GM12892 (cell line): ENCODE results near the gene ST6GAL1.

Experiments used
- POLR2A ChIP-seq: IDR thresholded peaks from 2 replicates; pipeline ENCODE4 v1.6.1; 2011; ENCODE audit warnings: low read depth, low read length, control low read depth
- POLR2AphosphoS5 ChIP-seq: IDR thresholded peaks from 2 replicates; pipeline ENCODE4 v1.6.1; 2011; ENCODE audit warnings: low read depth, low read length, control low read depth
- TAF1 ChIP-seq: IDR thresholded peaks from 2 replicates; pipeline ENCODE4 v1.6.1; 2011; ENCODE audit warnings: low read depth, mild to moderate bottlenecking, control low read depth, low read length, borderline replicate concordance

DNA sequence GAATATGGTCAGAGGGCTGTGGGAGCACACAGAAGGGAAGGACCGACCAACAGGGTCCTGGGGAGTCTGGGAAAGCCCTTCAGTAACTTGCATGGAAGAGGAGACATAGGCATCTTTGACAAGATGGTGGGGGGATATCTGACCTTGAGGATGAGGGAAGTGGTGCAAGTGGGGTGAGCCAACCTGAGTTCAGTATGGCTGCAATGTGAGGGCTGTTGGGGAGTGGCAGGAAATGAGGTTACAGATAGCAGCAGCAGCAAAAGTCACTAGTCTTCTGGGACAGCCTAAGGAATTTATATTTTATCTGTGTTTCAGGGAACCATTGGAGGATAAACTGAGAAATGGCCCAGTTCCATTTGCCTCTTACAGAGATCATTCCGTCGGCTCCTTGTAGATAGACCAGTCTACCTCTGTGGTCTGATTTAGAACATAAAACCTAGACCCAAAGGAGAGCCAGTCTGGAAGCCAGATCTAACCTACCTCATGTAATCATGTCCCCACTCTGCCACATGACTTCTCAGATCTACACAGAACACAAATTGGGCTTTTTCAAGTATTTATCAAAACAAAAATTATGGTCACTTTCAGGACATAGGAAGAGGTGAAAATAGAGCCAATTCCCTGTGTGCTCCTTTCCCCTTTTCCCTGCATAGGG is 75.6 kb downstream of the ST6GAL1 start:
- TF ChIP-seq POLR2AphosphoS5 (no peak), POLR2A (no peak), TAF1 (no peak)
